Measurements from ENCODE around the gene AAK1.
A peak's percentile ranks its signal among the peaks of the same experiment; 100 is the strongest.
"Not testable (repeated sequence)": the region's sequence is repeated elsewhere in the genome, so short reads cannot be mapped to it uniquely, and the experiment has no call there.

The AAK1 gene

GRCh38 chr2:69659941-69660483 is 16.5 kb upstream of the AAK1 start:
- no peak for DNase-seq (ENCODE audit: low read depth)

- DNase-seq (ENCODE audit: low read depth): no peak
These were observed 15.8 kb upstream of the AAK1 start for GRCh38 chr2:69659349-69659748.

- DNase-seq (ENCODE audit: low read depth): no peak
These were observed 8.7 kb upstream of the AAK1 start for GRCh38 chr2:69652206-69652605.

- DNase-seq (ENCODE audit: low read depth): not testable (repeated sequence)
These were observed 3.7 kb upstream of the AAK1 start for GRCh38 chr2:69647196-69647595.

- DNase-seq (ENCODE audit: low read depth): no peak
These were observed 3.2 kb upstream of the AAK1 start for GRCh38 chr2:69646714-69647113.

GRCh38 chr2:69645921-69646320 is 2.4 kb upstream of the AAK1 start:
- DNase-seq (ENCODE audit: low read depth): peak; percentile 35

- peak; percentile 28 for DNase-seq (ENCODE audit: low read depth)
These were observed 1.5 kb upstream of the AAK1 start for GRCh38 chr2:69645031-69645431.

- DNase-seq (ENCODE audit: low read depth): no peak
These were observed 1.0 kb upstream of the AAK1 start for GRCh38 chr2:69644506-69644979.

- peak; percentile 44 for DNase-seq (ENCODE audit: low read depth)
These were observed 584 bp downstream of the AAK1 start for GRCh38 chr2:69642709-69643601.

- no peak for DNase-seq (ENCODE audit: low read depth)
These were observed 1.4 kb downstream of the AAK1 start for GRCh38 chr2:69641887-69642708.

- no peak for DNase-seq (ENCODE audit: low read depth)
These were observed 2.1 kb downstream of the AAK1 start for GRCh38 chr2:69641471-69641870.

- DNase-seq (ENCODE audit: low read depth): no peak
These were observed 4.3 kb downstream of the AAK1 start for GRCh38 chr2:69639266-69639665.

- DNase-seq (ENCODE audit: low read depth): no peak
These were observed 4.9 kb downstream of the AAK1 start for GRCh38 chr2:69638630-69639029.

GRCh38 chr2:69637923-69638322 is 5.6 kb downstream of the AAK1 start:
- DNase-seq (ENCODE audit: low read depth): no peak

GRCh38 chr2:69636395-69636794 is 7.1 kb downstream of the AAK1 start:
- DNase-seq (ENCODE audit: low read depth): no peak

GRCh38 chr2:69635432-69635831 is 8.1 kb downstream of the AAK1 start:
- no peak for DNase-seq (ENCODE audit: low read depth)

- no peak for DNase-seq (ENCODE audit: low read depth)
These were observed 9.2 kb downstream of the AAK1 start for GRCh38 chr2:69634196-69634821.

- DNase-seq (ENCODE audit: low read depth): no peak
These were observed 12.1 kb downstream of the AAK1 start for GRCh38 chr2:69631402-69631801.

GRCh38 chr2:69629921-69630608 is 13.5 kb downstream of the AAK1 start:
- no peak for DNase-seq (ENCODE audit: low read depth)

- no peak for DNase-seq (ENCODE audit: low read depth)
These were observed 15.1 kb downstream of the AAK1 start for GRCh38 chr2:69628325-69629021.
